Ovary (tissue), 3 donors: ENCODE measurements around the gene PNMA8C.

Source experiments
- EP300 ChIP-seq: sonication (generic); formaldehyde crosslinking; IDR thresholded peaks from one replicate; pipeline ENCODE4 v1.6.1; 2017; ENCODE audit warnings: antibody characterized with exemption
- TF ChIP-seq, protein P1 (sequence below), 3 donors: fragments of 450-650 bp in 2 of 3; fragments of 200-600 bp in 1 of 3; IDR thresholded peaks; one replicate each; pipeline versions ENCODE4 v1.5.1 to v1.8.0; 2016 to 2022; ENCODE audit warnings: antibody characterized with exemption in 3 of 3, mild to moderate bottlenecking in 1 of 3
- donor health status: DM: no; HTN: no; CAD: no.

DNA sequence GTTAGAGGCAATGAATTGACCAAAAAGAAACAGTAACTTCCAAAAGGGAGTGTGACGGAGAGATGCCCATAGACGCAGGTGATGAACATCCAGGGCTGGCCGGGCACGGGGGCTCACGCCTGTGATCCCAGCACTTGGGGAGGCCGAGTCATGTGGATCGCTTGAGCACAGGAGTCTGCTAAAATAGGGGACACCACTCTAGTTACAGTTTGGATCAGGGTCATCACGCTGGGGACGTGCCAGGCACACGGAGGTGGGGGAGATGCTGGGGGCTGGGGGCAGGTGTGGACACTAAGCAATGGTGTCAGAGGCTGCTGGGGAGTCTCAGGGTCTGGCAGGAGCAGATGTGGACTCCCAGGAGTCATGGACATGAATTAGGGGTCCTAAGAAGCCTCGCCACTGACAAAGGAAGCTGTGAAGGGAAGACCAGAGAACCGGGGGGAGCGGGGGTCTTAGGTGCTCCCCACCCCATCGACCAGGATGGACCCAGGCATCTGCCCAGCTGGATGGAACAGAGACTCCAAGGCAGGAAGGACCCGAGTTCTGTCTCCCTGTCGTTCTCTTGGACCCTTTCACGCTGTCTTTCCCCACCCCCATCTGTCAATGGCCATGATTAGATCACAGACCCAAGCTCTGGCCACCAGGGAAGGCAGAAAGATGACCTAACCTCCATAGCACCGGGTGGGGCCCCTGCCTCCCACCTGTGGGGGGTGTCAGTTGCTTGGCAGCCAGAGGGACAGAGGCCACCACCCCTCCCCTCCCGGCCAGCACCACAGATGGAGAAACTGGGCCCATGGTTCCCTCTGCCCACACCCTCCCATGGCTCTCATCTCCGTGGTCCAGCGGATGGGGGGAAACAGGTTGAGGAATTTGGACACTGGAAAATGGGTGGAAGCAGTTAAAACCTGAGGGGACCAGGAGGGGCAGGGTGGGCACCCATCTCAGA, 35.0 kb downstream of the PNMA8C start:
- TF ChIP-seq, protein P1, sequence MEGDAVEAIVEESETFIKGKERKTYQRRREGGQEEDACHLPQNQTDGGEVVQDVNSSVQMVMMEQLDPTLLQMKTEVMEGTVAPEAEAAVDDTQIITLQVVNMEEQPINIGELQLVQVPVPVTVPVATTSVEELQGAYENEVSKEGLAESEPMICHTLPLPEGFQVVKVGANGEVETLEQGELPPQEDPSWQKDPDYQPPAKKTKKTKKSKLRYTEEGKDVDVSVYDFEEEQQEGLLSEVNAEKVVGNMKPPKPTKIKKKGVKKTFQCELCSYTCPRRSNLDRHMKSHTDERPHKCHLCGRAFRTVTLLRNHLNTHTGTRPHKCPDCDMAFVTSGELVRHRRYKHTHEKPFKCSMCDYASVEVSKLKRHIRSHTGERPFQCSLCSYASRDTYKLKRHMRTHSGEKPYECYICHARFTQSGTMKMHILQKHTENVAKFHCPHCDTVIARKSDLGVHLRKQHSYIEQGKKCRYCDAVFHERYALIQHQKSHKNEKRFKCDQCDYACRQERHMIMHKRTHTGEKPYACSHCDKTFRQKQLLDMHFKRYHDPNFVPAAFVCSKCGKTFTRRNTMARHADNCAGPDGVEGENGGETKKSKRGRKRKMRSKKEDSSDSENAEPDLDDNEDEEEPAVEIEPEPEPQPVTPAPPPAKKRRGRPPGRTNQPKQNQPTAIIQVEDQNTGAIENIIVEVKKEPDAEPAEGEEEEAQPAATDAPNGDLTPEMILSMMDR (IDR thresholded peaks at IDR 0.05): no peak
- TF ChIP-seq EP300: no peak
